Thyroid gland (tissue), 4 donors: ENCODE results near the gene MYEOV.

Experiments used
- CTCF ChIP-seq, 6 experiments: fragments of 200-600 bp in 3 of 6; fragments of 450-650 bp in 3 of 6; sonication (generic) in 3 of 6; IDR thresholded peaks; one replicate each; pipeline ENCODE4 v1.5.1; 2016 to 2019; ENCODE audit warnings: antibody characterized with exemption in 6 of 6, mild to moderate bottlenecking in 2 of 6, inconsistent platforms in 1 of 6, moderate library complexity in 1 of 6
- POLR2A ChIP-seq, 2 donors: fragments of 450-650 bp; IDR thresholded peaks; one replicate each; pipeline ENCODE4 v1.6.1; 2017; ENCODE audit warnings: antibody characterized with exemption in 2 of 2, mild to moderate bottlenecking in 2 of 2, moderate library complexity in 1 of 2

DNA sequence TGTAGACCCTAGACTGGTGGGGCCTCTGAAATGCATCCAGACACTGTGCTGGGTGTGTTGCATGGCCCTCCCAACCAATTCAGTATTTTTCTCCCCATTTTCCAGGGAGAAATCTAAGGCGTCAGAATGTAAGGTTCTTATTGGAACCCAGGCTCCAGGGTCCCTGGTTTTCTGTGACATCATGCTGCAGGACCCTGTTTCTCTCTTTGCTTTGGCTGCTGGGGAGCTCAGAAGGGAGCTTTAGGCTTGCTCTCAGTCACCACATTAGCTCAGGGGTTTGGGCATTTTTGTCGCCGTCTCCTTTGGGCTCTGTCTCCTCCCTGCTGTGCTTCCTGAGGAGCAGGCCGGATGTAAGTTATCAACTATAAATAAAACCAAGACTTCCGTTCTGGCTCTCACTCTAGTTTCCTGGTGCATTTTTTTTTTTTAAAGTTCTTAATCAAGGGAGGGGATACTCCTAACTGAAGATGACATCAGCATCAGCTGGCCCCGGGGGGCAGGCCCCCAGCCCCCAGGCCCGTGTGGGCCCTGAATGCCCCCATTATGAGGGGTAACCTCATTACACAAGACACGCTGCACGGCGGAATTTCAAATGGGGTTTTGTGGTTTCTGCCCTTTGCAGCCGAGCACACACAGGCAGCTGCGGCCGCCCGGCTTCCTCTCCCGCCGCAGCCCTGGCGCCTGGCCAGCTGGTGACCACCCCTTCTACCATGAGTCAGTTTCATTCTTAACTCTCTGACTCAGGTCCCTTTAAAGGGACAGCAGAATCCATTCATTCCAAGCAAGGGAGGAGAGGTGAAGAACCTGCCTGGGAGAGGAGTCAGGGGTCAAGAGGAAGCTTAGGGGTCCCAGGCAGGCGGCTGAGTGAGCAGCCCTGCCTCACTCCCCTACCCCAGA is 3.2 kb downstream of the MYEOV start:
- no peak for TF ChIP-seq CTCF (IDR thresholded peaks at IDR 0.05)
- TF ChIP-seq POLR2A (IDR thresholded peaks at IDR 0.05) = no peak
